ENCODE results near the gene CASQ2.
A peak's percentile ranks its signal among the peaks of the same experiment; 100 is the strongest.

Gene CASQ2

GRCh38 chr1:115727706-115728249, 40.7 kb downstream of the CASQ2 start:
- no peak for DNase-seq

GRCh38 chr1:115726570-115726969, 41.9 kb downstream of the CASQ2 start:
- DNase-seq: no peak

GRCh38 chr1:115726161-115726560, 42.4 kb downstream of the CASQ2 start:
- DNase-seq: no peak

GRCh38 chr1:115725600-115725999, 42.9 kb downstream of the CASQ2 start:
- no peak for DNase-seq

- no peak for DNase-seq
Observed at GRCh38 chr1:115723756-115724155, 44.8 kb downstream of the CASQ2 start.

- no peak for DNase-seq
Observed at GRCh38 chr1:115722221-115722620, 46.3 kb downstream of the CASQ2 start.

GRCh38 chr1:115719285-115719684, 49.2 kb downstream of the CASQ2 start:
- peak; percentile 21 for DNase-seq

- no peak for DNase-seq
Observed at GRCh38 chr1:115718011-115718754, 50.3 kb downstream of the CASQ2 start.

- DNase-seq: peak; percentile 33
Observed at GRCh38 chr1:115717541-115717940, 51.0 kb downstream of the CASQ2 start.

GRCh38 chr1:115714572-115715141, 53.9 kb downstream of the CASQ2 start:
- DNase-seq: no peak

- DNase-seq: no peak
Observed at GRCh38 chr1:115713906-115714305, 54.6 kb downstream of the CASQ2 start.

- DNase-seq: peak; percentile 29
Observed at GRCh38 chr1:115712911-115713609, 55.5 kb downstream of the CASQ2 start.

GRCh38 chr1:115710859-115711624, 57.5 kb downstream of the CASQ2 start:
- no peak for DNase-seq

GRCh38 chr1:115706587-115707425, 61.7 kb downstream of the CASQ2 start:
- DNase-seq: peak; percentile 69

GRCh38 chr1:115705963-115706362, 62.6 kb downstream of the CASQ2 start:
- DNase-seq: no peak

GRCh38 chr1:115705085-115705951, 63.2 kb downstream of the CASQ2 start:
- no peak for DNase-seq

- DNase-seq: peak; percentile 38
Observed at GRCh38 chr1:115702959-115703358, 65.6 kb downstream of the CASQ2 start.

GRCh38 chr1:115701090-115701489, 67.4 kb downstream of the CASQ2 start:
- DNase-seq: no peak

GRCh38 chr1:115697619-115698018, 70.9 kb downstream of the CASQ2 start:
- no peak for DNase-seq

- no peak for DNase-seq
Observed at GRCh38 chr1:115694805-115695204, 73.7 kb downstream of the CASQ2 start.

- no peak for DNase-seq
Observed at GRCh38 chr1:115692224-115692623, 76.3 kb downstream of the CASQ2 start.

All from retina (tissue), 1 donor.